Activated effector memory CD4-positive, alpha-beta T cell treated with Interleukin-2 at 50 U/mL for 16 hours (primary cell): ENCODE measurements around the gene ZNF638.
"Not testable (repeated sequence)": the region's sequence is repeated elsewhere in the genome, so short reads cannot be mapped to it uniquely, and the experiment has no call there.

ENCODE experiments used
- DNase-seq: peaks from one replicate; pipeline ENCODE4 v3.0.0-alpha.2; 2020

ZNF638 gene

DNA sequence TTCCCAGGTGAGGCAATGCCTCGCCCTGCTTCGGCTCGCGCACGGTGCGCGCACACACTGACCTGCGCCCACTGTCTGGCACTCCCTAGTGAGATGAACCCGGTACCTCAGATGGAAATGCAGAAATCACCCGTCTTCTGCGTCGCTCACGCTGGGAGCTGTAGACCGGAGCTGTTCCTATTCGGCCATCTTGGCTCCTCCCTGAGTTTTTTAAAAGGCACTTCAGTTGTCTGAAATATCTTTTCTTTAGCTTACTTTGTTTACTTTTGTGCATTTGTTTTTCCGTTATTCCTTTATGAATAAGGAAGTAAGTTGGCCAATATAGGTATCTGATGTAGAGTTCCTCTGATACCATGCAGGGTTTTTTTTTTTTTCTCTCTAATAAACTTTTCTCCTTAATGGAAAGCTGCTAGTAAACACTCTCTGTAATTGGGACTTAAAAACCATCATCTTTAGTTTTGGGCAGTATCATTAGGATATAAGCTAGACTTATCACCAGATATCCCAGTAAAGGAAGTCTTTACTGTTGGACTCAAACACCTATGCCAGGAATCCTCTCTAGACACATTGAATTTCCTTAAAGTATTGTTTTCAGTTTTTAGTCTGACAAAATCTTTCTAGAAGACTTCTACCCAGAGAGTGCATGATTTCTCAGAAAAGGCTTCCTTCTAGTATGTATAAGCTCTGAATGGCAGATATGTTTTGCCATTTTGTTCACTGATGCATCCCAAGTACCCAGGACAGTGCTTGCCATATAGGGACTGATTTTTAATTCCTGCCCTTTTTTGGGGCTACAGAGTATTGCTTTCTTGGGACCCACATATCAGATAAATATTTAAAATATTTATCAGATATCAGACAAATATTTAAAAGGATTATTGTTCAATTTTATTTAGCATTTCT lies 86.0 kb downstream of the ZNF638 start:
- DNase-seq: no peak

DNA sequence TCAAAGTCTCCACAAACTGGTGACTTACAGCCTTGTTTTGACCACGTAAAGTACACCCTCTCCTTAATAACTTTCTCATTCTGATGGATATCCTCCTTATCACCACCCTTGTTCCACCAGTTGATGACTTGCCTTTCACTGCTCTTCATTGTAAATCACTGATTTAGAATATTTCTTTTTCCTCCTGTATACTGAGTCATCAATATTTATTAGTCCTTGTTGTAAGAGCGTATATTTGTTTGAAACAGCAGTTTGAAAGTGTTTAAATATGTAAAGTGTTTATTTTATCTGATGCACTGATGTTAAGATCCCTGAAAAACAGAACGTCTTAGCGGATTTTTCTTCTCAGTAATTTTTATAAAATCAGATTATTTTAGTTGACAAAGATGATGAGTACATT lies 87.6 kb downstream of the ZNF638 start:
- no peak for DNase-seq

GRCh38 chr2:71419976-71420375 lies 88.4 kb downstream of the ZNF638 start:
- no peak for DNase-seq

GRCh38 chr2:71422786-71423185 lies 91.2 kb downstream of the ZNF638 start:
- DNase-seq: no peak

DNA sequence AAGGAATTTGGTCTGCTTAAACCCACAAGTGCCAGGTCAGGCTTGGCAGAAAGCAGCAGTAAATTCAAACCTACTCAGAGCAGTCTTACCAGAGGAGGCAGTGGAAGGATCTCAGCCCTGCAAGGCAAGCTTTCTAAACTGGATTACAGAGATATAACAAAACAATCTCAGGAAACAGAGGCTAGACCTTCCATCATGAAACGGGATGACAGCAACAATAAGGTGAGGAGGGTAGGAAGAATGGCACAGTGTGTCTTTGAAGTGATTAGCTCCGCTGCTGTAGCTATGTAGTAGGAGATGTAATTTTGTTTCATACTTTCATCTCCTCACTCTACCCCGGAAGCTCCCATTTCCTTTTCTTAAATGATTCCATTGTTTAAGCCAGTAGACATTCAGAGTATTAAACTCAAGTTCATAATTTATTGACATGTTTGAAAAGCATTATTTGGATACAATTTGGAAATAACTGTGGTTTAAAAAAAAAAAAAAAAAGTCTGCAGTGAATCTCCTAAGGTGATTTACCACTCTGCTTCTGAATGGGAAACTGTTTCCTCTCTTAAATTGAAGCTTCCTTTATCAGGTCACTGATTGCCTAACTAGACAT lies 92.3 kb downstream of the ZNF638 start:
- DNase-seq: no peak

- DNase-seq: no peak
Measured at GRCh38 chr2:71426721-71427120, 95.1 kb downstream of the ZNF638 start.

DNA sequence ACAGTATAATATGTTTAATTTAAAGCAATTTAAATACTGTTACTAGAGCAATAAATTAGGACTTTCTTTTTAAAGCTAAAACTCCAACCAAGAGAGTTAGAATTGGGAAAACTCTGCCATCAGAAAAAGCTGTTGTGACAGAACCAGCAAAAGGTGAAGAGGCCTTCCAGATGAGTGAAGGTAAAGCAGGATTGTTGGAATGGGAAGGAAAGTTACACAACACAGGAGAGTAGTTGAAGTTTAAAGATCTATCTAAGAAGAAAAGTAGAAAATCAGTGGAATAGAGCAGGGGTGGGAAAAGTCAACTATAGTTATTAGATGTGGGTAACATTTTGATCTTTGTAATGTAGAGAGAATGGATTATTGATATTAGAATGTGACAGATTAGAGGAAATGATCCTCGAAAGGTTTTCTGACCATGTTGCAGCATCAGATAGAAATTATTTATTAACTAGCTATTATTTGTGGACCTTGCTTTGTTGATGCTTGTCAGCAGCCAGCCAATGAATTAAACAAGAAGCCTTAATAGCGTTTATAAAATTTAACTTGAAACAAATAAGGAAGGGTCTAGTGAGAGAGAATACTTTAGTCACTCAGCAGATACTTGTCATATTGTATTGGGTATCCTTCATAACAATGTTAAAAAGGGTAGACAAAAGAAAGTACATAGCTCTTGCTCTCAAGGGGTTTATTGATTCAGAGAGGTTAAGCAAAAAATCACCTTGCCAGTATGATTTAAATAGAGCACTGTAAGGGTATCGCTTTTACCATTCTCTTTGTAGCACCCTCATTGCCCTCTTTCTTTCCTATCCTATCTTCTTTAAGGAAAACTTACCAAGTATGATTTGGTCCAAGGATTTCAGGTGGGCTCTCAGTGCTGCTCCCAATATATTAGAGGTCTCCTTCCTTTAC lies 97.1 kb downstream of the ZNF638 start:
- no peak for DNase-seq

DNA sequence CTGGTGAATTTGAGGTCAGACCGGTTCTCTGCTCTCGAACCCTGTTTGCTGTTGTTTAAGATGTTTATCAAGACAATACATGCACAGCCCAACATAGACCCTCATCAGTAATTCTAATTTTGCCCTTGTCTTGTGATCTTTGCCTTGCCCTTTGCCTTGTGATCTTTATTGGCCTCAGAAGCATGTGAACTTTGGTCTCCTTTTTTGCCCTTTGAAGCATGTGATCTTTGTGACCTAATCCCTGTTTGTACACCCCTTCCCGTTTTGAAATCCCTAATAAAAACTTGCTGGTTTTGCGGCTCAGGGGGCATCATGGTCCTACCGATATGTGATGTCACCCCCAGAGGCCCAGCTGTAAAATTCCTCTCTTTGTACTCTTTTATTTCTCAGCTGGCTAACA lies 113.6 kb downstream of the ZNF638 start:
- DNase-seq: not testable (repeated sequence)

GRCh38 chr2:71446505-71446904 lies 114.9 kb downstream of the ZNF638 start:
- no peak for DNase-seq

DNA sequence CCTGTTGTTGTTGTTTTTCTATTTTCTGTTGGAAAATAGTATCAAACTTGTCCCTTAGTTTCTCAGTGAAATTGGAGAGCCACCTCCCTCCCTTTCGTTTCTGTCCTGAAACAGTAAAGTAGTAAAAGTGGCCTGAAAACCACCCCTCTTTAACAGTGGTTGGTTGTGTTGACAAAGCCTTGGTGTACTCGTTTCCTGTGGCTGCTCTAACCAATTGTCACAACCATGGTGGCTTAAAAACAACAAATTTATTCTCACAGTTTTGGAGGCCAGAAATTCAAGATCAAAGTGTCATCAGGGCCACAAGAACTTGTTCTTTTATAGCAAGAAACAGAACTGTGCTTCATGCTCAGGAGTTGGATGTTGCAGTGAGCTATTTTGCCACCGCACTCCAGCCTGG lies 117.8 kb downstream of the ZNF638 start:
- DNase-seq: no peak

- no peak for DNase-seq
Measured at GRCh38 chr2:71451705-71452104, 120.1 kb downstream of the ZNF638 start.

- DNase-seq: no peak
Measured at GRCh38 chr2:71452565-71452964, 121.0 kb downstream of the ZNF638 start.

DNA sequence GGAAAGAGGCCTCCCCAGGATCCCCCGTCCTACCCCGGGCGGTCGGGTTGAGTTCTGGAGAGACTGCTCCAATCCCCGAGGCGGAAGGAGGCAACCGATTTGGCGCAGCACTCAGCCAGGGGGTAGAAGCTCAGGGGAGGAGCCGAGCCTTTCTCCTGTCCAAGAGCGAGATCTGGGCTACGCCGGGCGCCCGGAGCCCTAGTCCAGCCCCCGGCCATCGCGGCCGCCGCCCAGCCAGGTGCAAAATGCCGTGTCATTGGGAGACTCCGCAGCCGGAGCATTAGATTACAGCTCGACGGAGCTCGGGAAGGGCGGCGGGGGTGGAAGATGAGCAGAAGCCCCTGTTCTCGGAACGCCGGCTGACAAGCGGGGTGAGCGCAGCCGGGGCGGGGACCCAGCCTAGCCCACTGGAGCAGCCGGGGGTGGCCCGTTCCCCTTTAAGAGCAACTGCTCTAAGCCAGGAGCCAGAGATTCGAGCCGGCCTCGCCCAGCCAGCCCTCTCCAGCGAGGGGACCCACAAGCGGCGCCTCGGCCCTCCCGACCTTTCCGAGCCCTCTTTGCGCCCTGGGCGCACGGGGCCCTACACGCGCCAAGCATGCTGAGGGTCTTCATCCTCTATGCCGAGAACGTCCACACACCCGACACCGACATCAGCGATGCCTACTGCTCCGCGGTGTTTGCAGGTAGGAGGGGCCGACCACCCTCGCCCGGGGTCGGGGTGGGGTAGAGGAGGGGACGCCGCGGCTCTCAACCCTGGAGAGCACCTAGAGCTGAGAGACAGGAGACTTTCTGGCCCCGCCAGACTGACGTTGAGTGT lies 122.0 kb downstream of the ZNF638 start, which contains the start of gene DYSF:
Gene DYSF (plus strand): TSS at position 158 of the 817 bp plus-strand sequence.
- DNase-seq: no peak

DNA sequence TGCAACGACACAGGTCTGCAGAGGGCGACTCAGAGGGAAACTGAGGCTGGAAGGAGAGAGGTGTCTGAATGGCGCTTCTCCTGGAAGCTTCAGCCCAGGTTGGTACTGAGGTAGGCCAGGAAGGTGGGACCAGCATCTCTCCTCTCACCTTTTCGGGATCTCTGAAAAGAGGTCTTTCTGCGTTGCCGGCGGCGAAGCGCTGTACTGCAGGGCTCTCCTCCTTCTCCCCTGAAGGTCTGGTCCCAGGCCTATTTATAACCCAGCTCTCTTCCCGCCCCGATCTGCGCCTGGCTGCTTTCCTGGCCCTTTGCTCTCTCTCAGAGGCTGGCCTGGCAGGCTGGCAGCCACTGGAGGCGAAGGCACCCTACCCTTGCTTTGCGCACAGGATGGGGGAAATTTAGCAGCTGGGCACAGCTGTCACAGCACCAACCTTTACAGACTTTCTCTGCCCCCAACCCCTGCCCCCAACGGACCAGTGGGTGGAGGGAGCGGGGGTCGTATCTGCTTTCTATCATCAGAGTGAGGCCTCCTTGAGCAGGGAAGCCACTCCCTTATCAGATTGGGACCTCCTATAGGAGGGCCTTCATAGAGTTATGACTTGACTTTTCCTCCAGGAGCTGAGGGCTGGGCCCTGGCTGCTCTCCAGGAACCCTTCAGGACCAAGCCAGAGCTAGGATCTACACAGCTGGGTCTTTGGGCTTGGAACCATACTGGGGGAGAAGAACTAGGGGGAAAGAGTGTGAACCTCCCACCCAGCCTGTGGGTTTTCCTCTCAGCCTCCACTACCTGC lies 122.8 kb downstream of the ZNF638 start:
- DNase-seq: no peak

GRCh38 chr2:71455011-71455740 lies 123.6 kb downstream of the ZNF638 start:
- DNase-seq: no peak

DNA sequence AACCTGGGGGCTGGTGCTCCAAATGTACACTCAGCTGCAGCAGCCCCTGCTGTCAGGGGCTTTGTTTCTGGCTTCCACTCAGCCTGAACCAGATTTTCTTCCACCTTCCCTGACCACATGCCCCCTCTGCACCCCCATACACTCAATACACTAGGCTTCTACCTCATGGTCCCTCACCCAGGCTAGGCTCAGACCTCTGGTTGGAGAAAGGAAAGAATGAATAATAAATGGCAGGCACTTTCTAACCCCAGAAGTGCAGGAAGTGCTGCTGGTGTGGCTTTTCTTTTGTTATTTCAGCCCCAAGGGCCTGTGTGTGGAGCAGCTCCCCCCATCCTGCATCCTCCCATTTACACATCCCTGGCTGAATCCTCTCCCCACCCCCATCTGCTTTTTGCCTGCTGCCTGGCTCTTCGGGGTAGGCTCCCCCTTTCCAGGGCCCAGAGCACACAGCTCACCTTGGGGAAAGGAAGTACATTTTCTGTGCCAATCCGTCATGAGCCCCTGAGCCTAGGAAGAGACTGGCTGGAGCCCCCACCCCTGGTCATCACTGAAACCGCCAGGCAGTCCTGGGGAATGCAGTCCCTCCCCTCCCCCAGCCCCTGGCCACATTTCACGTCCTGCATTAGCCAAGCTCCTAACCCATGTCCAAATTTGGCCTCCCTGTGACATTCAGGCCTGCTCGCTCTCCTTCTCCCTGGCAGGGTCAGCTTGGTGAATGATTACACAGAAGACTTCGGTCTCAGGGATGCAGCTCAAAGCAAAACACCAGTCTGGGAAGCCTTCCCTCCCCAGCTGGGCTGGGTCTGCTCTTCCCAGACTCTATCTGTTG lies 124.4 kb downstream of the ZNF638 start:
- DNase-seq: no peak

GRCh38 chr2:71456617-71457016 lies 125.0 kb downstream of the ZNF638 start:
- DNase-seq: no peak

- DNase-seq: no peak
Measured at GRCh38 chr2:71457123-71457915, 125.7 kb downstream of the ZNF638 start.

DNA sequence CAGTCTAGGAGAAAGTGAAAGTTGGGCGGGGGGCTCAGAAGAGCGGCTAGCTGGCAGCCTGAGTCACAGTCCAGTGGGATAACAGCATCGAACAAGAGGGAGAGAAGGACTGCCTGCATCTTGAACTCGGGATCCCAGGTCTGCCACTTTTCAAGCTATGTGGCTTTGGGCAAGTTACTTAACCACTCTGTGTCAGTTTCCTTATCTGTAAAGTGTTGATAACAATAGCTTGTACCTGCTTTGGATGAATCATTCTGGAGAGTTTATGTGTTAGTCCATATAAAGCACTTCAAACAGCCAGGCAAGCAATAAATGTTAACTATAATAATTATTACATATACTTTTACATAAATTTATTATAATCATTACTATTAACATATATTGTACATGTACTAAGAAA lies 126.3 kb downstream of the ZNF638 start:
- no peak for DNase-seq
